Natural killer cell (primary cell): ENCODE data around the gene RAD51B. TPM values are rescaled to one million over a fixed set of nuclear protein-coding genes. Genes with fewer than 3 reads are reported as not detected.
A peak's percentile ranks its signal among the peaks of the same experiment; 100 is the strongest.

Experiments used
- ATAC-seq, 3 donors: fragments of 150-1000 bp in 2 of 3; fragments of 200-7000 bp in 1 of 3; cut with Tn5 transposase; 1 replicate in 1 of 3; 2 replicates in 2 of 3; pipeline ENCODE4 v1.10.0; 2021; ENCODE audit warnings: mild to moderate bottlenecking in 2 of 3, moderate library complexity in 2 of 3
- DNase-seq, 2 donors: peaks; one replicate each; pipeline versions ENCODE4 v3.0.0 to v3.0.0-alpha.2; 2013 to 2021; ENCODE audit warnings: mixed read lengths in 1 of 2
- H3K27ac ChIP-seq: one replicate; pipeline ENCODE4 v1.5.1; 2013; ENCODE audit warnings: mild to moderate bottlenecking, low read length
- H3K27me3 ChIP-seq: one replicate; pipeline ENCODE4 v1.6.1; 2013; ENCODE audit warnings: low read length; ENCODE audit not compliant: control insufficient read depth, insufficient read depth
- H3K36me3 ChIP-seq: one replicate; pipeline ENCODE4 v1.6.1; 2013; ENCODE audit warnings: low read length; ENCODE audit not compliant: control insufficient read depth, insufficient read depth
- H3K4me1 ChIP-seq: one replicate; pipeline ENCODE4 v1.6.1; 2013; ENCODE audit warnings: low read length; ENCODE audit not compliant: control insufficient read depth, insufficient read depth
- H3K4me3 ChIP-seq: one replicate; pipeline ENCODE4 v1.5.1; 2013; ENCODE audit warnings: low read length
- H3K9me3 ChIP-seq: one replicate; pipeline ENCODE4 v1.6.1; 2013; ENCODE audit warnings: low read length; ENCODE audit not compliant: control insufficient read depth, insufficient read depth
- H3K27ac Mint-ChIP-seq, 2 donors: one replicate each; pipeline ENCODE4 v1.8.0; 2022; ENCODE audit warnings: mild to moderate bottlenecking in 2 of 2, mixed read lengths in 2 of 2, moderate library complexity in 1 of 2
- H3K27me3 Mint-ChIP-seq, 2 donors: one replicate each; pipeline ENCODE4 v1.8.0; 2022; ENCODE audit warnings: low read depth in 2 of 2, mixed read lengths in 2 of 2
- H3K36me3 Mint-ChIP-seq: one replicate; pipeline ENCODE4 v1.8.0; 2022; ENCODE audit warnings: mixed read lengths
- H3K4me1 Mint-ChIP-seq, 2 donors: one replicate each; pipeline ENCODE4 v1.8.0; 2022; ENCODE audit warnings: mixed read lengths in 2 of 2
- H3K4me3 Mint-ChIP-seq: one replicate; pipeline ENCODE4 v1.8.0; 2022; ENCODE audit warnings: mild to moderate bottlenecking, moderate library complexity, mixed read lengths
- H3K9me3 Mint-ChIP-seq, 2 donors: one replicate each; pipeline ENCODE4 v1.8.0; 2022; ENCODE audit warnings: mixed read lengths in 2 of 2
- CTCF ChIP-seq: fragments of 200-600 bp; IDR thresholded peaks from one replicate; pipeline ENCODE4 v1.8.0; 2022; ENCODE audit warnings: antibody characterized with exemption
- WGBS: methylation state at CpG from one replicate; pipeline ENCODE4 v1.1.7; 2013; ENCODE audit warnings: missing lambda C conversion rate; ENCODE audit not compliant: insufficient coverage; 5-methylcytosine and 5-hydroxymethylcytosine counted together
- intact Hi-C: fragments of 100-400 bp; cut with micrococcal nuclease; formaldehyde crosslinking; loops from one replicate; pipeline ENCODE4 v1.14.2; 2022
- total RNA-seq, 4 donors: library from RNA; stranded (reverse); fragments of 120-200 nt in 1 of 4; gene quantifications; one replicate each; pipeline versions ENCODE4 v1.2.3 to v1.2.4, GENCODE V29; 2013 to 2022

RAD51B gene
- total RNA-seq, 3 donors from 2014 or later (not counting 1 experiment from before 2014, with no cell fraction given), result 28.1 to 37.6 (median 28.6) TPM

DNA sequence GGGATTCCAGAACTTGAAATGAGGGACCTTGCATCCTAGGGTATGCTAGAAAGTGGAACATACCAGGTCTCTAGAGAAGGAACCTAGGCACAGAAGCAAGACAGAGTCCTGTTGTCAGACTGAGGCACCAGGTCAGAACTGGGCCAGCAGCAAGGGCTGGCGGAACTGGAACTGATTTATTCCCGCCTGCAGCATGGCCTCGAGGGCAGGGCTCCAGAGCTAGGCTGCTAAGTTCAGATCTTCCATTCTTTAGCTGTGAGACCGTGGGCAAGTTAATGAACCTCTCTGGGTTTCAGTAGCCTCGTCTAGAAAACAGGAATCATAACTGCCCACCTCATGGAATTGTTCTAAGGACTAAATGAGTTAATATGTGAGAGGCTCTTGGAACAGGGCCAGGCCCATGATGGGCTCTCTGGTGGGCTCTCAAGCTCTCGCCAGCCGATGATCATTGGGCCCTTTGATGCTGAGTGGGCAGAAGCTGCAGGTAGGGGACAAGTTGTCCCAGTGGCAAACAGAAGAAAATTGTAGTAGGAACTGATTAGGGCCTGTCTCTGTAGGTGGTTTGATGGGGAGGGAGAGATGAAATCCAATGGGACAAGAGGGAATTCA, 773.5 kb downstream of the RAD51B start:
- Histone ChIP-seq H3K4me1 (peaks cover 8% of the 10 kb centered on the region), H3K9me3 (no peaks in the 10 kb centered on the region), H3K36me3 (no peaks in the 10 kb centered on the region), H3K27me3 (no peaks in the 10 kb centered on the region), H3K4me3 (no peak overlapping the region), H3K27ac (no peak overlapping the region)
- intact Hi-C loops, result no loop called here
- H3K9me3 Mint-ChIP-seq, result no peaks in the 10 kb centered on the region
- no peak overlapping the region for H3K27ac Mint-ChIP-seq
- DNase-seq, result no peak
- H3K4me1 Mint-ChIP-seq, result peaks cover 0 to 13% of the 10 kb centered on the region in 2 donors
- no peak for TF ChIP-seq CTCF
- 95% methylated on average over 7 of the region's 7 CpGs for WGBS
- no peaks in the 10 kb centered on the region for H3K36me3 Mint-ChIP-seq
- H3K27me3 Mint-ChIP-seq, result no peaks in the 10 kb centered on the region
- no peak for ATAC-seq
- no peak overlapping the region for H3K4me3 Mint-ChIP-seq

DNA sequence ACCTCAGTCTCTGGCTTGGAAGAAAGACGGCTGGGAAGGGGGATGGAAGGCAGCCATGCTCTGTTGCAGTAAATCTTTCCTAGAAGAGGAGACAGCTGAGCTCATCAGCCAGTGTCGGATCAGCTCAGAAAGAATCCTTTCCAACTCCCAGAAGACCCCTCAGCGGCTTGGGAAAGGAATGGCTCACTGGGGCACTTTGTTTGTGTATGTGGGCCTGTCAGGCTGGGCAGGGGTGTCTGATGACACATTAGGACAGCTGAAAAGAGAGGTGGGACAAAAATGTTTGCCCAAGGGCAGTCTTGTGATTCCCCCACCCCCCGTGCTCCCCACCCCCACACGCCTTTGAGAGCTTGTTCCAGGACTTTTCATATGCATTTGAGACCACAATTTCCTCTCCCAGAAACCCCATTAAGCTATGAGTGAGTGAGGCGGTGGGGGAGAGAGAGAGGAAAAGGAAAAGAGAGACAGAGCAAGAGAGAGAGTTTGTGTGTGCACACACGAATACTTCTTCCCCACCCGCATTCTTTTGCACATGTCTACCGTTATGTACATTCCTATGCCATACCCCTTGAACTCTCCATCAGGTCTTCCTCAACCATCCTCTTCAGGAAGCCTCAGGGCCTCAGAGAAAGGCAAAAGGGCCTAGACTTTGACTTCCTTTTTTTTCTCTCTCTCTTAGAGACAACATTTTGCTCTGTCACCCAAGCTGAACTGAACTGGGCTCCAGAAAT, 774.4 kb downstream of the RAD51B start:
- Histone ChIP-seq H3K4me3 (no peak overlapping the region), H3K27me3 (no peaks in the 10 kb centered on the region), H3K36me3 (no peaks in the 10 kb centered on the region), H3K27ac (no peak overlapping the region), H3K4me1 (peaks cover 8% of the 10 kb centered on the region), H3K9me3 (no peaks in the 10 kb centered on the region)
- Mint-ChIP-seq H3K9me3 (no peaks in the 10 kb centered on the region), H3K4me3 (no peak overlapping the region), H3K4me1 (peaks cover 0 to 13% of the 10 kb centered on the region in 2 donors), H3K27me3 (no peaks in the 10 kb centered on the region), H3K27ac (peak overlapping the region in 1 of 2 donors; percentile 45), H3K36me3 (no peaks in the 10 kb centered on the region)
- intact Hi-C loops, result no loop called here
- no peak for DNase-seq
- TF ChIP-seq CTCF, result no peak
- 54% methylated on average over 6 of the region's 9 CpGs for WGBS
- no peak for ATAC-seq

DNA sequence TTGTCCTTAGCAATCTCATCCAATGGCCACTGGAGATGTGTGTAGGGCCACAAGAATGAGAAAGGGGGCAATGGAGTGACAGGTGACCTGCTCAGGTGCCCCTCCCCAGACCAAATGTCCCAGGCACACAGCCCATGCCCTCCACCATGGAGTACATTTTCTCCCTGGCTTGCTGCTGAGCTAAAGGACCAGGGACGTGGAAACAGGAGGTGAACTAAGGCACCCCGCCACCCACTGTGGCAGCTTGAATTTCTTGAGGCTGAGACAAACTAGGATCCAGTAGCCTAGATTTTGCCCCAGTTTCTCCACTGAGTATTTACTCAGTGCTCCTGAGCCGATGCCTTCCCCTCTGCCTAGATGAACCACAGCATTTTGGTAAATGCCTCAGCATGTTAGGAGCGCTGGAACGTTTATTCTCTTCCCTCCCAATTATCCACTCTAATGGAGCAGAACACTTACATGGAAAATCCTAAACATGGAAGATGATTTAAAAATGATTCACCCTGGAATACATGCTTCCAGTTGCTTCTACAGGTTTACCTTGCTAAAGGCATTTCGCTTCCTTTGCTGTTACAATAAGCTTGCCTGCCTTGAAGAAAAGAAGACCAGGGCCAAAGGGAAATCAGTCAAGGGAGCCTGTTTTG, 775.3 kb downstream of the RAD51B start:
- no peak overlapping the region for H3K27ac Mint-ChIP-seq
- ATAC-seq, result no peak
- intact Hi-C loops, result no loop called here
- 97% methylated on average over 6 of the region's 6 CpGs for WGBS
- no peak overlapping the region for H3K4me3 Mint-ChIP-seq
- Histone ChIP-seq H3K9me3 (no peaks in the 10 kb centered on the region), H3K27ac (no peak overlapping the region), H3K4me1 (peaks cover 8% of the 10 kb centered on the region), H3K36me3 (no peaks in the 10 kb centered on the region), H3K27me3 (no peaks in the 10 kb centered on the region), H3K4me3 (no peak overlapping the region)
- peaks cover 0 to 8% of the 10 kb centered on the region in 2 donors for H3K4me1 Mint-ChIP-seq
- no peak for TF ChIP-seq CTCF
- no peaks in the 10 kb centered on the region for H3K27me3 Mint-ChIP-seq
- H3K36me3 Mint-ChIP-seq, result no peaks in the 10 kb centered on the region
- no peak for DNase-seq
- no peaks in the 10 kb centered on the region for H3K9me3 Mint-ChIP-seq
